Measurements from ENCODE around the gene DNAJA4. TPM values are rescaled to one million over a fixed set of nuclear protein-coding genes. Genes with fewer than 3 reads are reported as not detected.

Gene DNAJA4
- total and polyA plus RNA-seq, 9 of the 15 experiments (the other 6 are each of a cell fraction or from before 2014, with no cell fraction given): 0.11 to 1.0 (median 0.16) TPM; not detected in 4

- intact Hi-C loops (cut with micrococcal nuclease): no loop called here
- peak overlapping the region; percentile 37 for H2AFZ ChIP-seq (ENCODE audit: low read depth, low read length)
- no peak for TF ChIP-seq ZNF436 (CRISPR knock-in tag; IDR thresholded peaks at IDR 0.05)
- no peak for TF ChIP-seq DPF2 (IDR thresholded peaks at IDR 0.05)
- TF ChIP-seq NFIX (CRISPR knock-in tag; IDR thresholded peaks at IDR 0.05; ENCODE audit: low read depth): no peak
- TF ChIP-seq ZNF280A (IDR thresholded peaks at IDR 0.05; ENCODE audit: low read depth, partially characterized antibody): no peak
- no peak for TF ChIP-seq L3MBTL2 (IDR thresholded peaks at IDR 0.05)
- TF ChIP-seq HNRNPL (IDR thresholded peaks at IDR 0.05; ENCODE audit: low read depth, low read length): no peak
- TF ChIP-seq RAD51 (IDR thresholded peaks at IDR 0.05; ENCODE audit: borderline replicate concordance, low read depth): no peak
- TF ChIP-seq ZBTB33 (CRISPR knock-in tag; IDR thresholded peaks at IDR 0.05): no peak
- no peak for TF ChIP-seq PREB (CRISPR knock-in tag; IDR thresholded peaks at IDR 0.05)
- TF ChIP-seq CTCFL (IDR thresholded peaks at IDR 0.05; ENCODE audit: borderline replicate concordance, insufficient read depth, low read depth, low read length, poor library complexity, severe bottlenecking): no peak
- no peak for TF ChIP-seq CEBPB (tag; IDR thresholded peaks at IDR 0.05)
- TF ChIP-seq SFPQ (IDR thresholded peaks at IDR 0.05; ENCODE audit: low read depth, low read length): no peak
- H3K27ac ChIP-seq (ENCODE audit: extremely low read depth, low read depth, low read length): no peak overlapping the region
- WGBS (ENCODE audit: insufficient coverage, low coverage, missing lambda C conversion rate): 27% methylated on average over 9 of the region's 9 CpGs
- H3K36me3 ChIP-seq (ENCODE audit: control insufficient read depth, insufficient read depth, low read length): no peaks in the 10 kb centered on the region
- no peaks in the 10 kb centered on the region for H3K9me3 ChIP-seq (replicated peaks; ENCODE audit: control insufficient read depth, insufficient read depth, low read depth, low read length)
- ChIA-PET CTCF (ENCODE audit: low intra/inter-chr PET ratio) (no interaction called here), POLR2A (interaction anchor here (0.6 to 2.2 kb wide), 4 partner anchors 11 to 227 kb away, joined by 3 to 6 read pairs (median 4); no protein-coding TSS in a partner anchor)
- H3K4me3 ChIP-seq: no peak overlapping the region
- in situ Hi-C loops (cut with MboI): no loop called here
- BruUV-seq (replicated peaks): no TSS peak
- no peaks in the 10 kb centered on the region for H3K9me1 ChIP-seq (ENCODE audit: control insufficient read depth, insufficient read depth, low read length)
- no peak overlapping the region for H3K4me2 ChIP-seq (ENCODE audit: insufficient read depth, low read length)
- no peaks in the 10 kb centered on the region for H3K79me2 ChIP-seq (ENCODE audit: control insufficient read depth, insufficient read depth, low read length)
- FAIRE-seq (no peak), ATAC-seq (no peak), DNase-seq (ENCODE audit: extremely low read depth in 1 of 4, low spot score in 3 of 4) (no peak)
- H4K20me1 ChIP-seq (replicated peaks; ENCODE audit: control insufficient read depth, insufficient read depth, low read length): no peaks in the 10 kb centered on the region
- H3K27me3 ChIP-seq (ENCODE audit: control insufficient read depth in 2 of 2, insufficient read depth in 2 of 2, low read length in 2 of 2): no peaks in the 10 kb centered on the region
- H3K9ac ChIP-seq (ENCODE audit: insufficient read depth in 1 of 2, low read depth in 2 of 2, low read length in 2 of 2): no peak overlapping the region
- H3K4me1 ChIP-seq (replicated peaks in 1 of 2; ENCODE audit: control insufficient read depth in 2 of 2, insufficient read depth in 2 of 2, low read length in 2 of 2): peaks cover 7 to 15% of the 10 kb centered on the region in 2 experiments; a peak in 4 of 5 replicates
Observed at GRCh38 chr15:78265752-78266224, 1.4 kb downstream of the DNAJA4 start.

Data from K562 (cell line).